HG03196 (cell line): ENCODE results near the gene ZSCAN21.

Experiments
- ATAC-seq: cut with Tn5 transposase; IDR thresholded peaks from one replicate; pipeline ENCODE4 v1.9.1; 2021; ENCODE audit not compliant: unreplicated experiment

Gene ZSCAN21

GRCh38 chr7:100095289-100095688 is 45.7 kb downstream of the ZSCAN21 start:
- no peak for ATAC-seq

- ATAC-seq, result no peak
Measured at GRCh38 chr7:100095704-100096103, 46.1 kb downstream of the ZSCAN21 start.

GRCh38 chr7:100098913-100099312 is 49.3 kb downstream of the ZSCAN21 start:
- no peak for ATAC-seq

- ATAC-seq, result no peak
Measured at GRCh38 chr7:100099452-100099851, 49.9 kb downstream of the ZSCAN21 start.

GRCh38 chr7:100100420-100101015 is 50.9 kb downstream of the ZSCAN21 start:
- peak; percentile 67 for ATAC-seq

- ATAC-seq, result peak; percentile 85
Measured at GRCh38 chr7:100101016-100101862, 51.7 kb downstream of the ZSCAN21 start, which contains the start of the genes AP4M1 and MCM7. AP4M1 (plus strand) TSS chr7:100101643; CDS start chr7:100101715, 72 bp downstream. MCM7 (minus strand) TSS chr7:100101397; CDS start chr7:100101294, 103 bp downstream.

- no peak for ATAC-seq
Measured at GRCh38 chr7:100102950-100103840, 53.6 kb downstream of the ZSCAN21 start.

GRCh38 chr7:100105534-100105933 is 56.0 kb downstream of the ZSCAN21 start:
- no peak for ATAC-seq

- ATAC-seq, result no peak
Measured at GRCh38 chr7:100106633-100107032, 57.1 kb downstream of the ZSCAN21 start.

GRCh38 chr7:100107125-100107737 is 57.7 kb downstream of the ZSCAN21 start:
- no peak for ATAC-seq

- ATAC-seq, result no peak
Measured at GRCh38 chr7:100107890-100108289, 58.3 kb downstream of the ZSCAN21 start.

GRCh38 chr7:100109521-100110163 is 60.1 kb downstream of the ZSCAN21 start:
- ATAC-seq, result no peak

- no peak for ATAC-seq
Measured at GRCh38 chr7:100111156-100111555, 61.6 kb downstream of the ZSCAN21 start.

- no peak for ATAC-seq
Measured at GRCh38 chr7:100111914-100112313, 62.3 kb downstream of the ZSCAN21 start.
